ENCODE measurements around the gene TTLL11.

The TTLL11 gene

DNA sequence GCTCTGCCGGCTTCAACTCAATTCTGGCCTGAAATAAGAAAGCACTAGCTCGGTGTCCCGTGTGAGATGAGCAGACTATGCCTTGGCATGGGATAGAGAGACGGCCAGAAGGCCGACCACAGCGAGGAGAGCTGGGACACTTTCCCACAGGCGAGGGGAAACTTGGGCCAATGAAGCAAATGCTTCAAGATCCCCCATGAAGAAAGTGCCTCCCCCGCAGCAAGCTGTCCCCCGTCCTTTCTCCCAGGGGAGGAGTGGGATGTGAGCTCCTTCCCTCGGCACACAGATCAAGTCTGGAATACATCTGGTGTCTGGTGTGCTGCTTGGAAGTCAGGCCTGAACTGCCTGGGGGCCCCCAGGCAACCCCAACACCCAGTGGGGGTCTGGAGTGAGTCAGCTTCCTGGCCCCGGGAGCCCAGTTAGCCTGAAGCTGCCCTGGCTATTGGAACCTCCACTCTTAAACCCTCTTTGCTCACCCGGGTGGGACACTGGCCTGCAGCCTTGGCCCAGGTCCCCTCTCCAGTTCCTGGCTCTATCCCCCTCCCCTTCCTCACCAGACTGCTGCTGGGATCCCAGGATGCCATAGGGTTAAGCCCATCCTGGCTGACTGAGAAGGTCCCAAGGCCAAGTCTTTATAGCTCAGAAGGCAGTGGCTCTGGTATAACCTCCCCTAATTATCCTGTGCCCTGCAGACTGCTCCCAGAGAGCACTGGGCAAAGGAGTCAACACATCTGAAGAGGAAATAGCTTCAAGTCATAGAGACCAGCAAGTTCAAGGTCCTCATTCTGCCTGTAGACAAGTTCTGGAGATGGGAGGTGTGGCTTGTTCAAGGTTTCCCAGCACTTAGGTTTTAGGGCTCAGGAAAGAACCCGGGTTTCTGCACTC lies 205.3 kb downstream of the TTLL11 start:
- H3K27ac ChIP-seq = no peak overlapping the region
- TF ChIP-seq ZFX (IDR thresholded peaks at IDR 0.05; ENCODE audit: borderline replicate concordance) = no peak

DNA sequence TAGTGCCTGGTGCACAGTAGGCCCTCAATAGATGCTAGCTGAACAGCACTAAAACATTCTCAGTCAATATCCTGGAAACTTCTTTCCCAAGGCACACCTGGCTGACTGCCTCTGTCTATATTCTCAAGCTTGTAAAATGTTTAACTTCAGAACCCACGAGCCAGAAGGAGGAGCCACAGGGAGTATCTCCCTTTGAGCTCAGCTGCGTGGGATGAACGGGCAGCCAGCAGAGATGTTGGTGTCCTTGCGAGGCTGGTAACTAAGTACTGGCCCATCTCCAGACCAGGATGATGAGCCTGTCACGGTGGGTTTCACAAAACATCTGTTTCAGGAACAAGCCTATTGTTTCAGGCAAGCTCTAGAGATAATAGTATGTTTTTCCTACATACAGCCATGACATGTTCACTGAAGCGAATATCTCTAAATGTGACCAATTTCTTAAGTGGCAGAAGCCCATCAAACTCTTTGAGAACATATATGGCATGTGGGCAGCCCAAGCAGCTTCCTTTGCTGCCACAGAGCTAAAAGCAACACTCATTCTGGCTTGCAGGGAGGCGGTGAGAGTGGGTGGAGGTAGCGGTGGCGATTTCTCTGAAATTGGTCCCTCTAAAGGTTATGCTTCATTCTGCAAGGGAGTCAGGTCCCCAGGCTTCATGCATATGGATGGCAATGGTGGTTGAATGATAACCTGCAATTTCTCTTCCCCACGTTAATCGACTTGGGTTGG lies 206.2 kb downstream of the TTLL11 start:
- TF ChIP-seq ZFX (IDR thresholded peaks at IDR 0.05; ENCODE audit: borderline replicate concordance) = no peak
- TF ChIP-seq, protein P1, sequence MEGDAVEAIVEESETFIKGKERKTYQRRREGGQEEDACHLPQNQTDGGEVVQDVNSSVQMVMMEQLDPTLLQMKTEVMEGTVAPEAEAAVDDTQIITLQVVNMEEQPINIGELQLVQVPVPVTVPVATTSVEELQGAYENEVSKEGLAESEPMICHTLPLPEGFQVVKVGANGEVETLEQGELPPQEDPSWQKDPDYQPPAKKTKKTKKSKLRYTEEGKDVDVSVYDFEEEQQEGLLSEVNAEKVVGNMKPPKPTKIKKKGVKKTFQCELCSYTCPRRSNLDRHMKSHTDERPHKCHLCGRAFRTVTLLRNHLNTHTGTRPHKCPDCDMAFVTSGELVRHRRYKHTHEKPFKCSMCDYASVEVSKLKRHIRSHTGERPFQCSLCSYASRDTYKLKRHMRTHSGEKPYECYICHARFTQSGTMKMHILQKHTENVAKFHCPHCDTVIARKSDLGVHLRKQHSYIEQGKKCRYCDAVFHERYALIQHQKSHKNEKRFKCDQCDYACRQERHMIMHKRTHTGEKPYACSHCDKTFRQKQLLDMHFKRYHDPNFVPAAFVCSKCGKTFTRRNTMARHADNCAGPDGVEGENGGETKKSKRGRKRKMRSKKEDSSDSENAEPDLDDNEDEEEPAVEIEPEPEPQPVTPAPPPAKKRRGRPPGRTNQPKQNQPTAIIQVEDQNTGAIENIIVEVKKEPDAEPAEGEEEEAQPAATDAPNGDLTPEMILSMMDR (IDR thresholded peaks at IDR 0.05) = no peak
- H3K27ac ChIP-seq = no peak overlapping the region

DNA sequence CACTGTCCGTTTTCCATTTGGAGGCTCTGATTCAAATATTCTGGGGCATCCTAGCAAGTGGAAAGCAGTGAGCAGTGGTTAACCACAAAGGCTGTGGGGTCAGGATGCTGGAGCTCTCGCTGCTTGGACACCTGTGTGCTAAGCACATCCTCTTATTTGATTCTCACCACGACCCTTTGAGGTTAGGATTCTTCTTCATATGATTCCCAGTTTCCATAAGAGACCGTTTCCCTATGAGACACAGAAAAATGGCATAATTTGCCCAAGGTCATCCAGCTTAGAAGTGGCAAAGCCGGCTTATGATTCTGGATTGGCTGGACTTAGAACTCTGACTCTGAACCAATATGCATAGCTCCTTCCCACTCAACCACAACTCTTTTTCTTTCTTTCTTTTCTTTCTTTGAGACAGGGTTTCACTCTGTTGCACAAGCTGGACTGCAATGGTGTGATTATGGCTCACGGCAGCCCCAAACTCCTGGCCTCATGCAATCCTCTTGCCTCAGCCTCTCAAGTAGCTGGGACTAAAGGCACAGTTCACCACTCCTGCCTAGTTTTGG lies 207.7 kb downstream of the TTLL11 start:
- no peak overlapping the region for H3K27ac ChIP-seq
- no peak for TF ChIP-seq ZFX (IDR thresholded peaks at IDR 0.05; ENCODE audit: borderline replicate concordance)
- TF ChIP-seq, protein P1 (IDR thresholded peaks at IDR 0.05) = no peak

DNA sequence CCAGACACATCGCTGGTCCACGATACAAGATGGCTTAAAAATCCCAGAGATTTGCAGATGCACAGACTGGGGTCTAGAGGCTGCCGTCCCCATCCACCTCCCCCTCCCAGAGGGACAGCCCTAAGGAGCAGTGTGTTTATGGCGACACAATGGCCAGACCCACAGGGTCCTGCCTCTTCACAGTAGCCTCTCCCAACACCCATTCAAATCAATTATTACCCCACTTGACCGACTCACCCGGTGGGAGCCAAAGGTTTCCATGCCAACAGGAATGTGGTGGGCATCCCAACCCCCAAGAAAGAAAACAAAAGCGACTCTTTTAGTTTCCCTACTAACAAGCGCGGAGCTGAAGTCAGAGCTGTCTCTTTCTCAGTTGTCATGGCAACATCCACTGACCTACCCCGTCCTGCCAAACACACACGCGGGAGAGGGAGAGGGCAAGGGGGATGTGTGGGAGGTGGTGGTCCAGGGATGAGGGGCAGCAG lies 209.0 kb downstream of the TTLL11 start:
- H3K27ac ChIP-seq = no peak overlapping the region
- TF ChIP-seq, protein P1 (IDR thresholded peaks at IDR 0.05) = no peak
- TF ChIP-seq ZFX (IDR thresholded peaks at IDR 0.05; ENCODE audit: borderline replicate concordance) = no peak

DNA sequence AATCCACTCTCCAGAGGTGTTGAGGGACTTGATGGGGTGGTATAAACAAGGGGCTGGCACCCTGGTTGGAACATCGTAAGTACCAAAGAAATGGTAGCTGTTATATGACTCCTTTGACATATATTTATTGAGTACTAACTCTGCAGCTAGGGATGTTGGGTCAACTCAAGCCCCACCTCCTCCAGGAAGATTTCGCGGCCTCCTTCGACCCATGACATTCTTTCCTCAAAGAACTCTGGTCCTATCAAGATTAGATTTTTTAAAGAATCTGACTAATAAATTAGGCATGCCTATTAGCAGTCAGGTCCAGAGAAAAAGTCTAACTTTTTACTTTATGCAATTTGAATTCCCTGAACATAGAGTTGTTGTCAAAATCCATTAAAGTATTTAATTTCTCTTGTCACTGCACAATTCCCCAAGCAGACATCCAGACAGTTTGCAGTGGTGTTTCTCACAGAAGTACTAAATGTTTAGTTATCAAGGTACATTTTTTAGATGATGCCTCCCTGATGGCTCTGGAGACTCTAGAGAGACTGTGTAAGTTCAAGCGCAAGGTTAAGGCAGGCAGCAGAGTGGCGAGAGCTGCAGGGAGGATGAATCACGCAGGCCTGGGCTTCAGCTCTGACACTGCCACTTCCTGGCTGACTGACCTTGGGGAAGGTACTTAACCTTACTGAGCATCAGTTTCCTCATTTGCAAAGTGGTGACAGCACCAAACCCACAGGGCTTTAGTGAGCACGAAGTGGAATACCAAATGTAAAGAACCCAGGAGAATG lies 209.6 kb downstream of the TTLL11 start:
- H3K27ac ChIP-seq = no peak overlapping the region
- TF ChIP-seq, protein P1 (IDR thresholded peaks at IDR 0.05) = no peak
- no peak for TF ChIP-seq ZFX (IDR thresholded peaks at IDR 0.05; ENCODE audit: borderline replicate concordance)

DNA sequence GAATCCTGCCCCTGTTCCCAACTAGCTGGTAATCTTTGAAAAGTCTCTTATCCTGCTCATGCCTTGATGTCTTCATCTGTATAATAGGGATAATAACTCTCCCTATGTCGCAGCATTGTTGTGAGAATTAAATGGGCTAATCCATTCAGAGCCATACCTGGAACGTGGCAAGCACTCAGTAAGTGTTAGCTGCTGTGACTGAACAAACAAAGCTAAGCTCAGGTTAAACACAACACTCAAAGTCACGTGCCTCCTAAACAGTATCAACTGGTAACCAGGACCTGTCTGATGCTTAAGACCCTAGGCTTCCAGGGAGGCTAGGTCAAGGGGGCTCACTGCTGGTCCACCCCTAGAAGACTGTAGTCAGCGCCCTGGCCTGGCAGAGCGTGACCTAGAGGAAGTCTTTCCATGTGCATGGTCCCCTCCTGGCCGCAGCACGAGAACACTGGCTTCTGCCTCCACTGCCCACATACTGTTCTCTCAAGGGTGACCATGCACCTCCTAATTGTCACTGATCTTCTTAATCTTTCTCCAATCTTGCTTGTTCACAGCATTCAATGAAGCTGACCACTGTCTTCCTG lies 211.1 kb downstream of the TTLL11 start:
- H3K27ac ChIP-seq = no peak overlapping the region
- TF ChIP-seq, protein P1 (IDR thresholded peaks at IDR 0.05) = no peak
- no peak for TF ChIP-seq ZFX (IDR thresholded peaks at IDR 0.05; ENCODE audit: borderline replicate concordance)

Data from 22Rv1 (cell line).